Astrocyte (in vitro differentiated cells and primary cell): ENCODE measurements around the gene MAN1A1.

Source experiments
- EZH2 ChIP-seq: IDR thresholded peaks from 2 replicates; pipeline ENCODE4 v1.6.1; 2012; ENCODE audit warnings: mild to moderate bottlenecking, low read length, inconsistent platforms; ENCODE audit not compliant: insufficient read depth
- TF ChIP-seq, protein P1 (sequence below): IDR thresholded peaks from 2 replicates; pipeline ENCODE4 v1.5.1; 2011; ENCODE audit warnings: low read depth, mild to moderate bottlenecking, inconsistent platforms, low read length, moderate library complexity; ENCODE audit not compliant: insufficient read depth

GRCh38 chr6:119327810-119328209 lies 21.8 kb downstream of the MAN1A1 start:
- TF ChIP-seq, protein P1, sequence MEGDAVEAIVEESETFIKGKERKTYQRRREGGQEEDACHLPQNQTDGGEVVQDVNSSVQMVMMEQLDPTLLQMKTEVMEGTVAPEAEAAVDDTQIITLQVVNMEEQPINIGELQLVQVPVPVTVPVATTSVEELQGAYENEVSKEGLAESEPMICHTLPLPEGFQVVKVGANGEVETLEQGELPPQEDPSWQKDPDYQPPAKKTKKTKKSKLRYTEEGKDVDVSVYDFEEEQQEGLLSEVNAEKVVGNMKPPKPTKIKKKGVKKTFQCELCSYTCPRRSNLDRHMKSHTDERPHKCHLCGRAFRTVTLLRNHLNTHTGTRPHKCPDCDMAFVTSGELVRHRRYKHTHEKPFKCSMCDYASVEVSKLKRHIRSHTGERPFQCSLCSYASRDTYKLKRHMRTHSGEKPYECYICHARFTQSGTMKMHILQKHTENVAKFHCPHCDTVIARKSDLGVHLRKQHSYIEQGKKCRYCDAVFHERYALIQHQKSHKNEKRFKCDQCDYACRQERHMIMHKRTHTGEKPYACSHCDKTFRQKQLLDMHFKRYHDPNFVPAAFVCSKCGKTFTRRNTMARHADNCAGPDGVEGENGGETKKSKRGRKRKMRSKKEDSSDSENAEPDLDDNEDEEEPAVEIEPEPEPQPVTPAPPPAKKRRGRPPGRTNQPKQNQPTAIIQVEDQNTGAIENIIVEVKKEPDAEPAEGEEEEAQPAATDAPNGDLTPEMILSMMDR: no peak
- TF ChIP-seq EZH2: no peak
